ENCODE data around the gene SART1. TPM values are rescaled to one million over a fixed set of nuclear protein-coding genes. Genes with fewer than 3 reads are reported as not detected.

The SART1 gene
- polyA plus RNA-seq, 1 donor from 2014 or later, result 34.9 TPM

DNA sequence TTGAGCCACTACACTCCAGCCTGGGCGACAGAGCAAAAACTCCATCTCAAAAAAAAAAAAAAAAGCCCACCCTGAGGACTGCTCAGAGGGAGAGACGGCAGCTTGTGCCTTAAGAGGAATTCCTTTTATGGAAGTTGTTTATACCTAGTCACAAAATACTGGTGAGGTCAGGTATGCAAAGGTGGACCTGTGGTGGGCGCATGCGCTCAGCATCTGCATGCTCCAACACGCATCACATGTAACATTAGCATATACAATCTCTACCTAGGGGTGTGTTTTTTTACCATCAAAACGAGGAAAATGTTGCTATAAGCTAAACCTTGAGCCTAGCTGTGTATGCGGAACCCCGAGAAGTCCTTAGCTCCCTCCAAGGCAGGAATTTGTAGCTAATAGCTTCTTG is 6.8 kb upstream of the SART1 start:
- no peaks in the 10 kb centered on the region for H3K36me3 ChIP-seq (ENCODE audit: insufficient read depth, low read length)
- no peaks in the 10 kb centered on the region for H3K9me2 ChIP-seq (ENCODE audit: insufficient read depth, low read length)
- H3K9me3 ChIP-seq (ENCODE audit: low read length), result no peaks in the 10 kb centered on the region
- no peak overlapping the region for H3K9ac ChIP-seq (ENCODE audit: low read length)
- no peak for TF ChIP-seq EZH2 (IDR thresholded peaks at IDR 0.05; ENCODE audit: borderline replicate concordance, insufficient read depth, low read length, poor library complexity, severe bottlenecking)
- TF ChIP-seq TAF1 (IDR thresholded peaks at IDR 0.05; ENCODE audit: low read depth), result no peak
- no peaks in the 10 kb centered on the region for H4K20me1 ChIP-seq (ENCODE audit: insufficient read depth)
- no peaks in the 10 kb centered on the region for H3F3A ChIP-seq (ENCODE audit: insufficient read depth, low read length, poor library complexity, severe bottlenecking)
- H3K4me3 ChIP-seq (ENCODE audit: low read length), result no peak overlapping the region
- no peaks in the 10 kb centered on the region for H3K79me2 ChIP-seq (replicated peaks; ENCODE audit: insufficient read depth, low read length)
- no peak overlapping the region for H2AFZ ChIP-seq (ENCODE audit: low read depth, low read length)
- H3K27me3 ChIP-seq (ENCODE audit: insufficient read depth, low read depth, low read length), result no peaks in the 10 kb centered on the region
- no peak overlapping the region for H3K27ac ChIP-seq (ENCODE audit: low read length)
- no peak overlapping the region for H3K4me2 ChIP-seq (ENCODE audit: low read length)

- Histone ChIP-seq H3F3A (ENCODE audit: insufficient read depth, low read length, poor library complexity, severe bottlenecking) (no peaks in the 10 kb centered on the region), H3K27ac (ENCODE audit: low read length) (no peak overlapping the region), H3K27me3 (ENCODE audit: insufficient read depth, low read depth, low read length) (no peaks in the 10 kb centered on the region), H3K4me2 (ENCODE audit: low read length) (no peak overlapping the region), H3K79me2 (replicated peaks; ENCODE audit: insufficient read depth, low read length) (peaks cover 13% of the 10 kb centered on the region), H2AFZ (ENCODE audit: low read depth, low read length) (no peak overlapping the region), H3K4me3 (ENCODE audit: low read length) (no peak overlapping the region), H4K20me1 (ENCODE audit: insufficient read depth) (no peaks in the 10 kb centered on the region), H3K9me3 (ENCODE audit: low read length) (no peaks in the 10 kb centered on the region), H3K36me3 (ENCODE audit: insufficient read depth, low read length) (no peaks in the 10 kb centered on the region), H3K9ac (ENCODE audit: low read length) (no peak overlapping the region), H3K9me2 (ENCODE audit: insufficient read depth, low read length) (no peaks in the 10 kb centered on the region)
- TF ChIP-seq RAD21 (conservative IDR thresholded peaks at IDR 0.05) (no peak), REST (IDR thresholded peaks at IDR 0.05; ENCODE audit: borderline replicate concordance) (no peak), POLR2AphosphoS5 (IDR thresholded peaks at IDR 0.05) (no peak), EZH2 (IDR thresholded peaks at IDR 0.05; ENCODE audit: borderline replicate concordance, insufficient read depth, low read length, poor library complexity, severe bottlenecking) (no peak)
Observed at GRCh38 chr11:65958291-65958690, 3.2 kb upstream of the SART1 start.

- H3K9ac ChIP-seq (ENCODE audit: low read length), result no peak overlapping the region
- no peaks in the 10 kb centered on the region for H3F3A ChIP-seq (ENCODE audit: insufficient read depth, low read length, poor library complexity, severe bottlenecking)
- no peak for TF ChIP-seq RAD21 (conservative IDR thresholded peaks at IDR 0.05)
- no peak for TF ChIP-seq REST (IDR thresholded peaks at IDR 0.05; ENCODE audit: borderline replicate concordance)
- TF ChIP-seq EZH2 (IDR thresholded peaks at IDR 0.05; ENCODE audit: borderline replicate concordance, insufficient read depth, low read length, poor library complexity, severe bottlenecking), result no peak
- TF ChIP-seq EP300 (conservative IDR thresholded peaks at IDR 0.05; ENCODE audit: poor library complexity, severe bottlenecking), result no peak
- TF ChIP-seq MXI1 (conservative IDR thresholded peaks at IDR 0.05; ENCODE audit: poor library complexity, severe bottlenecking), result no peak
- TF ChIP-seq, protein P1, sequence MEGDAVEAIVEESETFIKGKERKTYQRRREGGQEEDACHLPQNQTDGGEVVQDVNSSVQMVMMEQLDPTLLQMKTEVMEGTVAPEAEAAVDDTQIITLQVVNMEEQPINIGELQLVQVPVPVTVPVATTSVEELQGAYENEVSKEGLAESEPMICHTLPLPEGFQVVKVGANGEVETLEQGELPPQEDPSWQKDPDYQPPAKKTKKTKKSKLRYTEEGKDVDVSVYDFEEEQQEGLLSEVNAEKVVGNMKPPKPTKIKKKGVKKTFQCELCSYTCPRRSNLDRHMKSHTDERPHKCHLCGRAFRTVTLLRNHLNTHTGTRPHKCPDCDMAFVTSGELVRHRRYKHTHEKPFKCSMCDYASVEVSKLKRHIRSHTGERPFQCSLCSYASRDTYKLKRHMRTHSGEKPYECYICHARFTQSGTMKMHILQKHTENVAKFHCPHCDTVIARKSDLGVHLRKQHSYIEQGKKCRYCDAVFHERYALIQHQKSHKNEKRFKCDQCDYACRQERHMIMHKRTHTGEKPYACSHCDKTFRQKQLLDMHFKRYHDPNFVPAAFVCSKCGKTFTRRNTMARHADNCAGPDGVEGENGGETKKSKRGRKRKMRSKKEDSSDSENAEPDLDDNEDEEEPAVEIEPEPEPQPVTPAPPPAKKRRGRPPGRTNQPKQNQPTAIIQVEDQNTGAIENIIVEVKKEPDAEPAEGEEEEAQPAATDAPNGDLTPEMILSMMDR (IDR thresholded peaks at IDR 0.05; ENCODE audit: poor library complexity, severe bottlenecking), result no peak
- TF ChIP-seq POLR2AphosphoS5 (IDR thresholded peaks at IDR 0.05), result no peak
- TF ChIP-seq TAF1 (IDR thresholded peaks at IDR 0.05; ENCODE audit: low read depth), result no peak
- TF ChIP-seq SMC3 (conservative IDR thresholded peaks at IDR 0.05; ENCODE audit: poor library complexity), result no peak
- H2AFZ ChIP-seq (ENCODE audit: low read depth, low read length), result no peak overlapping the region
- H3K36me3 ChIP-seq (ENCODE audit: insufficient read depth, low read length), result no peaks in the 10 kb centered on the region
- H3K9me3 ChIP-seq (ENCODE audit: low read length), result no peaks in the 10 kb centered on the region
- H3K27ac ChIP-seq (ENCODE audit: low read length), result no peak overlapping the region
- H3K79me2 ChIP-seq (replicated peaks; ENCODE audit: insufficient read depth, low read length), result peaks cover 17% of the 10 kb centered on the region
- H3K4me3 ChIP-seq (ENCODE audit: low read length), result no peak overlapping the region
- no peaks in the 10 kb centered on the region for H3K27me3 ChIP-seq (ENCODE audit: insufficient read depth, low read depth, low read length)
- no peak overlapping the region for H3K4me2 ChIP-seq (ENCODE audit: low read length)
- H3K9me2 ChIP-seq (ENCODE audit: insufficient read depth, low read length), result no peaks in the 10 kb centered on the region
- no peaks in the 10 kb centered on the region for H4K20me1 ChIP-seq (ENCODE audit: insufficient read depth)
Observed at GRCh38 chr11:65958774-65959420, 2.6 kb upstream of the SART1 start.
